HUES64 (cell line): ENCODE results near the gene ACTN1.

Source experiments
- H3K27ac ChIP-seq: 2 replicates; pipeline ENCODE4 v1.7.0; 2013; ENCODE audit warnings: low read depth, low read length, inconsistent platforms
- H3K27me3 ChIP-seq: 2 replicates; pipeline ENCODE4 v1.6.1; 2013; ENCODE audit warnings: mild to moderate bottlenecking, low read length; ENCODE audit not compliant: insufficient read depth
- H3K36me3 ChIP-seq: 2 replicates; pipeline ENCODE4 v1.6.1; 2013; ENCODE audit warnings: mild to moderate bottlenecking, low read length; ENCODE audit not compliant: insufficient read depth
- H3K4me1 ChIP-seq: 2 replicates; pipeline ENCODE4 v1.6.1; 2013; ENCODE audit warnings: mild to moderate bottlenecking, low read length, moderate library complexity; ENCODE audit not compliant: insufficient read depth
- H3K4me3 ChIP-seq: 2 replicates; pipeline ENCODE4 v1.5.1; 2013; ENCODE audit warnings: mild to moderate bottlenecking, low read length, moderate library complexity
- H3K9ac ChIP-seq: 2 replicates; pipeline ENCODE4 v1.6.1; 2013; ENCODE audit warnings: mild to moderate bottlenecking, low read depth, low read length
- H3K9me3 ChIP-seq: 2 replicates; pipeline ENCODE4 v1.6.1; 2013; ENCODE audit warnings: low read depth, low read length; ENCODE audit not compliant: insufficient read depth
- WGBS: fragments of 150-250, 120-280 bp; methylation state at CpG from one replicate; pipeline ENCODE4 v1.1.7; 2013; ENCODE audit warnings: missing lambda C conversion rate; 5-methylcytosine and 5-hydroxymethylcytosine counted together

ACTN1 gene

DNA sequence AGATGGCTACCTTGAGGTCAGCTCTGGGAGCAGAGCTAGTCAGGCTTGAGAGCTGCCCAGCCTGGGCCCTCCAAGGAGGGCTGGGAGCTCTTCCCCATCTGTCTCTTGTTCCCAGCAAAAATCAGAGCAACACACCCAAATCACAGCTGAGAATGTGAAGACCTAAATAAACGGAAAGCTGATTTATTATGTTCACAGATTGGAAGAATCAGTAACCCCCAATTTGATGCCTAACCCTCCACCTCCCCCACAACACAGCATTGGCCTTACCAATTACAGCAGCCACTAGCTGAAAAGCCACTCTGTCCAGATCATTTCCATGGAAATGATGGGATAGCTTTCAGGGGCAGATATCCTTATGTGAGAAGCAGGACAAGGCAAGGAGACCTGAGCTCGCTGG lies 7.1 kb upstream of the ACTN1 start:
- Histone ChIP-seq H3K27ac (no peak overlapping the region), H3K9me3 (no peaks in the 10 kb centered on the region), H3K36me3 (no peaks in the 10 kb centered on the region), H3K4me1 (peaks cover 8% of the 10 kb centered on the region; the same call in 1 of the 2 replicates), H3K27me3 (0 out of 2 replicates have a peak, but pooled peaks cover 2% of the 10 kb centered on the region), H3K4me3 (no peak overlapping the region), H3K9ac (no peak overlapping the region)
- WGBS, result 83% methylated on average over 2 of the region's 2 CpGs

DNA sequence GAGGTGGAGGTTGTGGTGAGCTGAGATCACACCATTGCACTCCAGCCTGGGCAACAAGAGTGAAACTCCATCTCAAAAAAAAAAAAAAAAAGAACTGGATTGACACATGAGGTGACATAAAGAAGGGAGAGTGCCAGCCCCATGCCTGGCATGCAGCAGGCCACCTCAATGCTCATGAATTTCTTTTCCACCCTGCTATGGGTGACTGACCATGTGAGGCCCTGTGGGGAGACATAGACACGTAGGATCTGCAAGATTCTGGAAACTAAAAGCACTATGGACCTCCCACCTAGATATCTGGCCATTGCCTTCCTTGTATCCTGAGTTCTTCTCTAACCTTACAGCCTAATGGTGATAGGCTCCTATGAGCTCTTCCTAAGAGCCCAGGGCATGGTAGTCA lies 5.6 kb upstream of the ACTN1 start:
- Histone ChIP-seq H3K36me3 (no peaks in the 10 kb centered on the region), H3K9ac (no peak overlapping the region), H3K9me3 (no peaks in the 10 kb centered on the region), H3K27me3 (0 out of 2 replicates have a peak, but pooled peaks cover 5% of the 10 kb centered on the region), H3K27ac (no peak overlapping the region), H3K4me3 (no peak overlapping the region), H3K4me1 (peaks cover 14% of the 10 kb centered on the region; the same call in 1 of the 2 replicates)
- 90% methylated on average over 1 of the region's 1 CpG for whole genome bisulfite sequencing

DNA sequence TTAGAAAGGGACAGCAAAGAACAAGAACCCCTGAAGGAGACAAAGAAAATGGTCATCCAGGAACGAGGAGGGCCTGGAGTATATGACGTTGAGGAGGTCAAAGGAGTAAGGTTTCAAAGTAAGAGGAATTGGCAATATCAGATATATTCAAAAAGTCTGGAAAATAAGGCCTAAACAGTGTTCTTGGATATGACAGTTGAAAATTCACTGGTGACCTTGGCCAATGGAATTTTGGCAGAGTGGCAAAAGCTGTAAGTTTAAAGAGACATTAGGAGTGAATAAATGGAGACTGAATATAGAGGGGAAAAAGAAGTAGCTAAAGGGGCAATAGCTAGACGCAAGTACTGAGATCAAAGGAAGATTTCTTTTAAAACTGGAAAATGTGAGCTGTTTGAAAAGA lies 4.1 kb upstream of the ACTN1 start:
- Histone ChIP-seq H3K27ac (no peak overlapping the region), H3K9me3 (no peaks in the 10 kb centered on the region), H3K9ac (no peak overlapping the region), H3K4me1 (peaks cover 8% of the 10 kb centered on the region; the same call in 1 of the 2 replicates), H3K4me3 (no peak overlapping the region), H3K36me3 (no peaks in the 10 kb centered on the region), H3K27me3 (0 out of 2 replicates have a peak, but pooled peaks cover 5% of the 10 kb centered on the region)
- 89% methylated on average over 3 of the region's 3 CpGs for WGBS

DNA sequence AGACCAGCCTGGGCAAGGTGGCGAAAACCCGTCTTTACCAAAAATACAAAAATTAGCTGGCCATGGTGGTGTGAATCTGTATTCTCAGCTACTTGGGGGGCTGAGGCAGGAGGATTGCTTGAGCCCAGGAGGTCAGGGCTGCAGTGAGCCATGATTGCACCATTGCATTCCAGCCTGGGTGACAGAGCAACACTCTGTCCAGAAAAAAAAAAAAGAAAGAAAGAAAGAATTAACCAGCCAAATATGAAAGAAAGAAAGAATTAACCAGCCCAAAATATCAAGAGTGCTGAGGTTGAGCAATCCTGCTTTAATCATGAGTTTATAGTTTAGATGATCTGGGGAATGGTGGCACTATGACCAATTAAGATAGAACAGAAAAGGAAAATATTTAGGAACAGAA lies 3.5 kb upstream of the ACTN1 start:
- H3K9me3 ChIP-seq, result no peaks in the 10 kb centered on the region
- 0 out of 2 replicates have a peak, but pooled peaks cover 5% of the 10 kb centered on the region for H3K27me3 ChIP-seq
- no peak overlapping the region for H3K4me3 ChIP-seq
- WGBS, result 93% methylated on average over 2 of the region's 2 CpGs
- H3K27ac ChIP-seq, result no peak overlapping the region
- no peaks in the 10 kb centered on the region for H3K36me3 ChIP-seq
- H3K4me1 ChIP-seq, result peaks cover 8% of the 10 kb centered on the region; the same call in 1 of the 2 replicates
- H3K9ac ChIP-seq, result no peak overlapping the region

DNA sequence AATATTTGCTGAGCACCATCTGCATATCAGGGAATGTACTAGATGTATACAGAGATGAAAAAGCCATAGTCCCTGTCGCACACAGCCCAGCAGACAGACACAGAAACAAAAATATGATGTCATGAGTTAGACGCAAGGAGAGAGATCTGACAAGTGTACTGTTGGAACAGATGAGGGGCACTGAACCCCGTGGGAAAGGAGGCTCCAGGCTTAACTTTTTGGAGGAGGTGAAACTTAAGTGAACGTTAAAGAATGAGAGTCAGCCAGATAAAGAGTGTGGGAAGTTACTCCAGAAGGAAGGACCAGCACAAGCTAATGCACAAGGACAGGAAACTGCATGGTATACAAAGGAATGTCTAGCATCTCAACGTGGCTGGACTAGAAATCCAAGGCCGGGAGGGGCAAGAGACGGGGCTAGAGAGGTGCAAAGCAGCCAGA lies 2.5 kb upstream of the ACTN1 start:
- Histone ChIP-seq H3K27me3 (0 out of 2 replicates have a peak, but pooled peaks cover 5% of the 10 kb centered on the region), H3K27ac (no peak overlapping the region), H3K9me3 (no peaks in the 10 kb centered on the region), H3K9ac (no peak overlapping the region), H3K4me3 (no peak overlapping the region), H3K36me3 (peaks cover 6% of the 10 kb centered on the region; the same call in 1 of the 2 replicates), H3K4me1 (peaks cover 17% of the 10 kb centered on the region)
- WGBS, result 81% methylated on average over 7 of the region's 7 CpGs

DNA sequence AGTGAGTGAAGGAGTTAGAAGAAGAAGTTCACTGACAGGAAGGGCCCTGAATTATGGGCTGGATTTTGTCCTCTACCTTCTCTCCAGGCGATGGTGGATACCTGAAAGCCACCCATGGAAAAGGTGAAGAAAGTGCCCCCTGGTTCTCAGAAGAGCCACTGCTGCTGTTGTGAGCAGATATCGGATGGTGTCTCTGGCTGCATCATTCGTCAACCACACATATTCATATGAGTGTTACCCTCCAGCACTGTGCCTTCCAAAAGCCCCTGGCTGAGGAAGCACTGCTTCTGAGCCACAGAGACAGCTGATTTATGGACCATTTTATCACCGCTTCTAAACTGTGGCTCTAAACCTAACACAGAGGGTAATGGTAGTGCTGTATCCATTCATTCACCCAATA lies 2.0 kb upstream of the ACTN1 start:
- WGBS, result 93% methylated on average over 4 of the region's 4 CpGs
- Histone ChIP-seq H3K9me3 (no peaks in the 10 kb centered on the region), H3K4me3 (no peak overlapping the region), H3K9ac (no peak overlapping the region), H3K27me3 (0 out of 2 replicates have a peak, but pooled peaks cover 5% of the 10 kb centered on the region), H3K27ac (no peak overlapping the region), H3K36me3 (peaks cover 8% of the 10 kb centered on the region; the same call in 1 of the 2 replicates), H3K4me1 (peaks cover 22% of the 10 kb centered on the region)

DNA sequence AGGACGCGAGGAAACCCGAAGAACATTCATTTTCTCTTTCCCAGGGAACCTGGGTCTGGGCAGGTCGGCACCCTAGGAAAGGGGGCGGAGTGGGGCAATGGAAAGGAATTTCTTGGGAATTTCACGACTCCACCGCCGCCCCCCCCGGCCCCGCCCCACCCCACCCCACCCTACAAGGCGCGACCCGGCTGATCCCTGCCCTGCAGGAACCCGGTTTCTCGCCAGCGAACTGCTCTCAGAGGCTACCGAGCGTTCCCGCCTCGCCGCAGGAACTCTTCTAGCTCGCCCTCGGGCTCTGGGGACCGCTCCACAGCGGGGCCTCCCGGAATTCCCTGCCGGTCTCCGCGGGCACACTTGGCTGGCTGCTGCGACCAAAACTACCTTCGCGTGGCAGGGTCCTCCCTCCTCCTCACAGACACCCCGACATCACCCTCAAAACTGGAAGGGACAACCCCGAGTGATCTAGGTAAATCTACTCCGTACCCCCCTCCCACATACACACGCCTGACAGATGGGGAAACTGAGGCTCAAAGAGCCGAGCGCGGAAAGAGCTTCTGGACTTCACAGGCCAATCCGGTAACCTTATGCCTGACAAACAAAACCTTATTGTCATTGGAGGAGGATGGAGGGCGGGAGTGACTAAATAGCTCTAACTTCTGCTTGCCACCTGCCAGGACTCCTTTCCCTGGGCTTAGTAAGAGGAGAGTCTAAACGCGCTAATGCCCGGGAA lies 785 bp upstream of the ACTN1 start:
- 1% methylated on average over 34 of the region's 44 CpGs for WGBS
- peak overlapping the region; percentile 99 for H3K4me3 ChIP-seq
- H3K27ac ChIP-seq, result peak overlapping the region; percentile 97
- no peaks in the 10 kb centered on the region for H3K9me3 ChIP-seq
- H3K36me3 ChIP-seq, result peaks cover 20% of the 10 kb centered on the region
- H3K4me1 ChIP-seq, result peaks cover 30% of the 10 kb centered on the region
- 0 out of 2 replicates have a peak, but pooled peaks cover 5% of the 10 kb centered on the region for H3K27me3 ChIP-seq
- H3K9ac ChIP-seq, result peak overlapping the region; percentile 83

DNA sequence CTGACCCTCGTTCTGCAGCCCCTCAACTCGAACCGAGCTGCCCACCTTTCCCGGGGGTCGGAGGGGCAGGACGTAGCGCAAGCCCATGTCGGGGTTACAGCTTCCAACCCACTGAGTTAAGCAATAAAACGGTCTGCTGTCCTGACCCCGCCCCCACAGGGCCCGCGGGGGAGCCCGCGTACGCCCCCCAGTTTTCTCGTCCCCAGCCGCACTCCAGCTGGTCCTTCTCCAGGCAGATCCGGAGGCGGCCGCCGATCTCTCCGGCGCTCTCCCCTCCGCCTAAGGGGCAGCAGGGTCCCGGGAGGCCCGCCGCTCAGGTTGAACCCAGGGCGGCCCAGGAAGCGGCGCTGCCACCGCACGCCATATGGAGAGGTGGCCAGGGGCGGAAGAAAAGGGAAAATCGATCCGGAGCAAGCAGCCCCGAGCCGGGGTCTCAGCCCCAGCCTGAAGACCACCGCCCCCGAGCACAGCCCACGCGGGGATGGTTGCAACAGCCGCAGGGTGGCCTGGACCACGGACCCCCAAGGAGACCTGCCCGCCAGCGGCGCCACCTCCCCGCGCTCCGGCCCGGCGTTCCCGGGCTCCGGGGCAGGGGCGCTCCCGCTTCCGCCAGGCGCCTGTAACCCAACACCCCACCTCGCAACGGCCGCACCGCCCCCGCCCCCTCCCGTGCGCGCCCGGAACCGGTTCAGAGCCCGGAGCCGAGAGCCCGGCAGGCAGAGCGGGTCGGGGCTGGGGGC lies 760 bp downstream of the ACTN1 start:
- Histone ChIP-seq H3K9ac (peak overlapping the region; percentile 98), H3K4me3 (peak overlapping the region; percentile 99), H3K9me3 (no peaks in the 10 kb centered on the region), H3K27ac (peak overlapping the region; percentile 99), H3K36me3 (peaks cover 36% of the 10 kb centered on the region), H3K27me3 (0 out of 2 replicates have a peak, but pooled peaks cover 5% of the 10 kb centered on the region), H3K4me1 (peaks cover 30% of the 10 kb centered on the region)
- under 1% methylated on average over 72 of the region's 72 CpGs for WGBS

DNA sequence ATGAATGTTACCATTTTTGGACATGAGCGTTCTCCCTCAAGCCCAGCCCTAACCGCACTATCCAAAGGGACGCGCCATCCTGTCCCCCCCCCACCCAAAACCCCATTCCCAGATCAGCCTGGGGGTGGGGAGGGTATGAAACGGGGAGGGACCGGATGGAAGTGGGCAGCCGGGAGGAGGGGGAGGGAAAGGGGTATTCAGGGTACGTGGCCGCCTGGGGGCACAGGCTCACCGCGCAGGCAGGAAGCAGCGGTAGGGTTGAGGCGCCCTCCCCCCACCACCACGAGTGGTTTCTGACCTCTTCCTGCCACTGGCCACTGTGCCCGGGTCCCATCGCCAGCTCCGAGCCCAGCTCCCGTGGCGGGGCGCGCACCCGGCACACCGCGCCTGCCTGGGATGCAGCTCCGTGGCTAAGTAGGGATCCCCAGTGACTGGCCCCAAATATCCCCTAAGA lies 1.4 kb downstream of the ACTN1 start:
- peak overlapping the region; percentile 99 for H3K27ac ChIP-seq
- H3K36me3 ChIP-seq, result peaks cover 42% of the 10 kb centered on the region
- H3K27me3 ChIP-seq, result 0 out of 2 replicates have a peak, but pooled peaks cover 5% of the 10 kb centered on the region
- H3K9ac ChIP-seq, result peak overlapping the region; percentile 98
- peaks cover 30% of the 10 kb centered on the region for H3K4me1 ChIP-seq
- under 1% methylated on average over 21 of the region's 25 CpGs for WGBS
- no peaks in the 10 kb centered on the region for H3K9me3 ChIP-seq
- peak overlapping the region; percentile 99 for H3K4me3 ChIP-seq

DNA sequence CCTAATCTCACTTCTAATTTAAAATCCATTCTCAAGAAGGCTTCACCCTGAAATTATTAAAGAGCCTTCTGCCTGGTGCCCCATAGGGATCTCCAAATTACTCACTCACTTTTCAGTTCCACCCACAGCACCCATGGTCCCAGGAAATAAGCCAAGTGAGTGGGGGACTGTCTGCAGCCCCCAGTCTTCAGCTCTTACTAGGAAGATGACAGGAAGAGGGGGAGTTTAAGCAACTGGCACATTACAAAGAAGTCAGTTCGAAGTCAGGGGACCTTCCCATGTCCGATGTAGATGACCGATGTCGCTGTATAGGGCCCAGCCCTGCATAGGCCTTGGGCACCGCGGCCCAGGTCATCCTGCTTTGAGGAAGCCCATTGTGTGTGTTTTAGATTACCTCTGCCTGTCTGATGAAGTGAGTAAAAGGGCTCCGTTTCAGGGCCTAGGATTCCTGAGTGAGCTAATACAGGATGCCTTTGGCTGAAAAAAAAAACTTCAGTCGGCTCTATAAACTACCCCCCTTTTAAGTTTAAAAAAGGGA lies 1.9 kb downstream of the ACTN1 start:
- Histone ChIP-seq H3K4me3 (peak overlapping the region; percentile 99), H3K27me3 (0 out of 2 replicates have a peak, but pooled peaks cover 5% of the 10 kb centered on the region), H3K27ac (peak overlapping the region; percentile 99), H3K9me3 (no peaks in the 10 kb centered on the region), H3K9ac (peak overlapping the region; percentile 76), H3K4me1 (peaks cover 30% of the 10 kb centered on the region), H3K36me3 (peaks cover 47% of the 10 kb centered on the region)
- WGBS, result 15% methylated on average over 7 of the region's 8 CpGs
